GM12872 (cell line): ENCODE measurements around the gene RAE1.

Experiments
- CTCF ChIP-seq: IDR thresholded peaks from 3 replicates; pipeline ENCODE4 v1.5.1; 2011; ENCODE audit warnings: low read depth, mild to moderate bottlenecking, low read length, moderate library complexity; ENCODE audit not compliant: insufficient read depth

RAE1 gene

DNA sequence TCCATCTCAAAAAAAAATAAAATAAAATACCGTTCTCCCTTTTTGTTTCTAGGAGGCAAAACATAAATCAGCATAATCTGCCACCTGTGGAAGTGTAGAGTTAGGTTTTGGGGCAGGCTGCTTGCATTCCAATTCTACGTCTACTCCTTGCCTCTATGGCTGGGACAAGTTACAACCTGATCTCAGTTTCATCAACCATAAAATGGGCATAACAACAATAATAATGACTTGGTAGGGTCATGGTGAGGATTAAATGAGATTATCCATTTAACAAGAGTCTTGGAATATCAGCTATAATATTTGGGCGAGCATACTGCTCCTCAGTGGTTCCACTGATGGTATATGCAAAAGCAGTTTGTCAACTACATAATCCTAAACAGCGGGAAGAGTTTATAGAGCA, 3.7 kb upstream of the RAE1 start:
- TF ChIP-seq CTCF = no peak

DNA sequence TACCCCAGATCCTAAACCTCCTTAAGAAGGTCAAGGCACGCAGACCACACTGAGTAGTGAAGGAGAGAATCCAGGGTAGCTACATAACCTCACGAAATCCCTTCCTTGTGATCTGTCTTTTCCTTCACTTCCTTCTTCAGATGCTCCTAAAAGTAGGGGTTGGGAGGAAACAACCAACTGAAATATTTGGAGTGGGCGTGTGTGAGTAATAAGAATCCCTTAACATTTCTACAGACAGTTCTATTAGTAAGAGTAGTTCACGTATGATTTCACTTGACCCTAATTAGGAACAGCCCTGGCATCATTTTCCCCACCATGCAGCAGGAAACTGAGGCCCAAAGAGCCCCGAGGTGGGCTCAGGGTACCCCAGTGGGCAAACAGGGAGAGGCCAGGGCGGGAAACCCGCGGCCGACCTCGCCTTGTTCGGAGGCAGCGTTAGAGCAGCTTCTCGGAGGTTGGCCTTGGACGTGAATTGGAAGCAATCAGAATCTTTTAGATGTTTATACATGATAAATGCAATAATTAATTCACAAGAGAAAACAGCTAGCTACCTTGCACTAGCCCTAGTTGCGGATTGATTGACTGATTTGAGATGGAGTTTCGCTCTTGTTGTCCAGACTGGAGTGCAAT, 859 bp upstream of the RAE1 start:
- TF ChIP-seq CTCF = no peak

DNA sequence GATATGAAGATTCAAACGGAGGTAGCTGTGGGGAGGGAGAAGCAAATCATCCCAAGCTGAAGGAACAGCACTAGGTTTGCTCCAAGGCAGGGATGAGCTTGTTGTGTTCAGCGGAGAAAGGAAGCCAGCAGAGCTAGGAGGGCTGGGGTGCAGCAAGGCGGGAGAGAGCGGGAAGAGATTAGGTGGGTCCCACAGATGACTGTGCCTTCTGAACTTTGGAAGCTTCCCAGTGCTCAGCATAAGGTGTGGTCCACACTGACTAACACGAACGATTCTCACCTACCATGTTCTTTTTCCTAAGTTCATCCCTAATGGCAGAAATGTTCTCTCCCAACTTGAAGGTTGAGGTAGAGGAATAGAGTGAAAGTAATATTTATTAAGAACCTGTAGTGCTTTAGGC, 1.2 kb downstream of the RAE1 start:
- TF ChIP-seq CTCF = no peak

DNA sequence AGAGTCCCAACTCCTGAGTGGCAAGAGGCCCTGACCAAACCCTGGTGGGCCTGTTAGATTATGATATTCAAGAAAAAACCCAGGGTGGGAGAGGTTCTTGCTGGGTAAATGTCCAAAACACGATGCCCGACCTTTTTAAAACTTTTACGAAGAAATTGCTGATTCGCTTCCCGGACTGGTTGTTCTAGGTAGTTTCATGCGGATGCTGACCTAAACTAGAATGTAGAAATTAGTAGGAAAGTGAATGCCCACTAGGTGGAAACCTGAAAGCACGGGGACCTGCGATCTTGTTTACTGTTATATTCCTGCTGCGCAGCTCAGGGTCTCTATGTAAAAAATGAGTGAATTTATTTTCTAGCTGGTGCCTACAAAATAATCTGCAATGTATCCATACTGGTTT, 2.3 kb downstream of the RAE1 start:
- no peak for TF ChIP-seq CTCF

DNA sequence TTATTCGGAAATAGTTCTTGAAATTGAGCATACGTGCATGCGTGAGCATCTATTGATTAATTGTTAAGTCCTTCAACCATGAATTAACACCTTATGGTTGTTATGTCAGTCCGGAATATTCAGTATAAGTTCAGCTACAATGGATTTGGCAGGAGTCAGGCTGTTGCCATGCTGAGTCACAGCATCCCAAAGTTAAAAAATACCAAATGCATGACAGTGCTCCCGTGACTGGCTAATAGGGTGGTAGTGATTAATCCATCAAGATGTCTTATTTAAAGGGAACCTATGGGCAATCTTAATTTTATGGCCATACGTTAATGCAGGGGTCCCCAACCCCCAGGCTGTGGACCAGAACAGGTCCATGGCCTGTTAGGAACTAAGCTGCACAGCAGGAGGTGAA, 10.5 kb downstream of the RAE1 start:
- no peak for TF ChIP-seq CTCF

DNA sequence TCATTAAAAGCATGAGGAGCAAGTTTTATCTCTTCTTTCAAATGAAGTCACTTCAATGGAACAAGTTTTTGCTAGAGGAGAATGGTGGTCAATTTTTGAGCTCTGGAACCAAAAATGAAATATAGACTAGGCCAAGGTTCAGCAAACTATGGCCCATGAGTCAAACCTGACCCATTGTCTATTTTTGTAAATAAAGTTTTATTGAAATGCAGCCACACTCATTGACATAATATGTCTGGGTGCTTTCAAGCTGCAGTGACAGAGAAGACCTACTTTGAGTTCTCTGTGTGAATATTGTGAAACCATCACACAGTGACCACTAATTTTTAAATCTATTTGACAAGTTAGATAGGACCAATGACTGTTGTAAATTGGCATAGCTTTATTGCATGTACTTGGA, 13.4 kb downstream of the RAE1 start:
- TF ChIP-seq CTCF = no peak

DNA sequence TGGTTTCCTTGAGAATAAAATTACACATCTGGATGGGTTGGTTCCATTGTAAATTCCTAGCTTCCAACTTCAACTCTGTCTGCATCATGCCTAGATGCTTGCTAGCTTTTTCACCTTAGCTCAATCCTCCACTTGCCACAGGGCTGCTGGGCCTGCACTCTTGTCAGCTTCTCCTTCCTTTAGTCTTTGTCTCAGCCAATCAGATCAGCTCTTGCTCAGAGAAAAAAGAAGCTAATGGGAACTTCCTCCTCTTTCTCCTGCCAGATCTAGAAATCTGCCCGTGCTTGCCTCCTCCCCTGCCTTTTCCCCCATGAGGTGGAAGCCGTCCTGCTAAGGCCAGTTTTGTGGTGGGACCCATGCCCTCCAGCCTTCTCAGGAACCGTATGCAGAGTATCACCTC, 18.5 kb downstream of the RAE1 start:
- TF ChIP-seq CTCF = no peak
